Mesothelial cell of epicardium (in vitro differentiated cells): ENCODE measurements around the gene PWWP3B. TPM values are rescaled to one million over a fixed set of nuclear protein-coding genes. Genes with fewer than 3 reads are reported as not detected.

Experiments
- DNase-seq, 2 experiments: peaks; one replicate each; pipeline ENCODE4 v3.0.0; 2021; ENCODE audit warnings: low spot score in 2 of 2; ENCODE audit not compliant: unreplicated experiment in 2 of 2
- H3K27ac Mint-ChIP-seq: 2 replicates; pipeline ENCODE4 v1.8.0; 2021; ENCODE audit warnings: mixed read lengths
- H3K27me3 Mint-ChIP-seq: 2 replicates; pipeline ENCODE4 v1.8.0; 2021; ENCODE audit warnings: low read depth, mixed read lengths
- H3K36me3 Mint-ChIP-seq: 2 replicates; pipeline ENCODE4 v1.8.0; 2021; ENCODE audit warnings: mixed read lengths
- H3K4me1 Mint-ChIP-seq: 2 replicates; pipeline ENCODE4 v1.8.0; 2021; ENCODE audit warnings: mixed read lengths
- H3K4me3 Mint-ChIP-seq: 2 replicates; pipeline ENCODE4 v1.8.0; 2021; ENCODE audit warnings: mild to moderate bottlenecking, moderate library complexity, mixed read lengths
- H3K9me3 Mint-ChIP-seq: 2 replicates; pipeline ENCODE4 v1.8.0; 2021; ENCODE audit warnings: mixed read lengths
- total RNA-seq: library from RNA; stranded (reverse); gene quantifications from 3 replicates; pipeline ENCODE4 v1.2.1, GENCODE V29; 2021
- TF ChIP-seq, protein P1 (sequence below): fragments of 200-600 bp; sonication (generic); IDR thresholded peaks from one replicate; pipeline ENCODE4 v1.5.0; 2021; ENCODE audit warnings: antibody characterized with exemption; ENCODE audit not compliant: unreplicated experiment

Gene PWWP3B
- 3.9 to 4.1 TPM (median 4.0 TPM) in 3 replicates for total RNA-seq

GRCh38 chrX:106168107-106168506 is at the start of gene PWWP3B:
PWWP3B (plus strand) TSS chrX:106168305; CDS start chrX:106205433, 37,128 bp downstream.
- TF ChIP-seq, protein P1, sequence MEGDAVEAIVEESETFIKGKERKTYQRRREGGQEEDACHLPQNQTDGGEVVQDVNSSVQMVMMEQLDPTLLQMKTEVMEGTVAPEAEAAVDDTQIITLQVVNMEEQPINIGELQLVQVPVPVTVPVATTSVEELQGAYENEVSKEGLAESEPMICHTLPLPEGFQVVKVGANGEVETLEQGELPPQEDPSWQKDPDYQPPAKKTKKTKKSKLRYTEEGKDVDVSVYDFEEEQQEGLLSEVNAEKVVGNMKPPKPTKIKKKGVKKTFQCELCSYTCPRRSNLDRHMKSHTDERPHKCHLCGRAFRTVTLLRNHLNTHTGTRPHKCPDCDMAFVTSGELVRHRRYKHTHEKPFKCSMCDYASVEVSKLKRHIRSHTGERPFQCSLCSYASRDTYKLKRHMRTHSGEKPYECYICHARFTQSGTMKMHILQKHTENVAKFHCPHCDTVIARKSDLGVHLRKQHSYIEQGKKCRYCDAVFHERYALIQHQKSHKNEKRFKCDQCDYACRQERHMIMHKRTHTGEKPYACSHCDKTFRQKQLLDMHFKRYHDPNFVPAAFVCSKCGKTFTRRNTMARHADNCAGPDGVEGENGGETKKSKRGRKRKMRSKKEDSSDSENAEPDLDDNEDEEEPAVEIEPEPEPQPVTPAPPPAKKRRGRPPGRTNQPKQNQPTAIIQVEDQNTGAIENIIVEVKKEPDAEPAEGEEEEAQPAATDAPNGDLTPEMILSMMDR, result no peak
- Mint-ChIP-seq H3K4me3 (peak within 1 kb of the TSS; percentile 77), H3K27me3 (peaks cover 2% of the 10 kb centered on the region), H3K4me1 (peaks cover 1% of the 10 kb centered on the region), H3K9me3 (peaks cover 16% of the 10 kb centered on the region), H3K27ac (peak within 1 kb of the TSS; percentile 15), H3K36me3 (no peaks in the 10 kb centered on the region)
- DNase-seq, result peak in 1 of 2 experiments; percentile 46

DNA sequence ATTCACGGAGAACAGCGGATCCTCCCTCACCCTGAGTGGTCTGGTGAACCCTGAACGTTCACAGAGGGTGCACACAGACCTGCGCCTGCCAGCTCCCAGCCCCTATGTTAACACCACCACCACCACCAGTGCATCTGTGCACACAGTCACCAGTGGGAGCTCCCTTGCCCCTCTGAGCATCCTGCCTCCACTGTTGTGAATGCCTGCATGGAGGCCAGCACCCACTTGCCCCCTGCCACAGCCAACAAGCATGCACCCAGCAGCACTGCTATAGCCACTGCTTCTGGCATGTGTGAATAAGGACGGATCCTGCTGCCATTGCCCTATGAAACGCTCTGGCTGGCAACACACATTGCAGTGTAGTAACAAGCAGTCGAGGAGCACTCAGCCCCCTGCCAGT is 29.1 kb upstream of the PWWP3B start:
- no peaks in the 10 kb centered on the region for H3K27me3 Mint-ChIP-seq
- no peak overlapping the region for H3K4me3 Mint-ChIP-seq

GRCh38 chrX:106144755-106145639 is 23.1 kb upstream of the PWWP3B start:
- Mint-ChIP-seq H3K4me3 (no peak overlapping the region), H3K9me3 (peaks cover 81% of the 10 kb centered on the region), H3K27ac (no peak overlapping the region), H3K4me1 (no peaks in the 10 kb centered on the region), H3K36me3 (no peaks in the 10 kb centered on the region), H3K27me3 (no peaks in the 10 kb centered on the region)
- TF ChIP-seq, protein P1, result no peak
- no peak for DNase-seq

More for the DNA sequence above, 29.1 kb upstream of the PWWP3B start:
- Mint-ChIP-seq H3K4me1 (no peaks in the 10 kb centered on the region), H3K27ac (no peak overlapping the region), H3K36me3 (no peaks in the 10 kb centered on the region), H3K9me3 (peaks cover 71% of the 10 kb centered on the region)
- no peak for DNase-seq
- TF ChIP-seq, protein P1, result no peak

GRCh38 chrX:106150701-106151100 is 17.4 kb upstream of the PWWP3B start:
- no peaks in the 10 kb centered on the region for H3K27me3 Mint-ChIP-seq

GRCh38 chrX:106159861-106160282 is 8.2 kb upstream of the PWWP3B start:
- no peak for DNase-seq
- TF ChIP-seq, protein P1, result no peak
- Mint-ChIP-seq H3K4me1 (no peaks in the 10 kb centered on the region), H3K4me3 (no peak overlapping the region), H3K36me3 (no peaks in the 10 kb centered on the region), H3K27ac (no peak overlapping the region), H3K27me3 (no peaks in the 10 kb centered on the region), H3K9me3 (peaks cover 23% of the 10 kb centered on the region)

More at GRCh38 chrX:106150701-106151100, 17.4 kb upstream of the PWWP3B start:
- Mint-ChIP-seq H3K4me1 (no peaks in the 10 kb centered on the region), H3K27ac (no peak overlapping the region), H3K9me3 (peaks cover 70% of the 10 kb centered on the region), H3K36me3 (no peaks in the 10 kb centered on the region), H3K4me3 (no peak overlapping the region)
- DNase-seq, result no peak
- TF ChIP-seq, protein P1, result no peak
